Neural progenitor cell (in vitro differentiated cells): ENCODE data around the gene MBD4. TPM values are rescaled to one million over a fixed set of nuclear protein-coding genes. Genes with fewer than 3 reads are reported as not detected.
A peak's percentile ranks its signal among the peaks of the same experiment; 100 is the strongest.

ENCODE experiments used
- DNase-seq: peaks from one replicate; pipeline ENCODE4 v3.0.0-alpha.2; 2016; ENCODE audit warnings: low spot score
- H2AFZ ChIP-seq: fragments of 200-600 bp; sonication (generic); replicated peaks from 2 replicates; pipeline ENCODE4 v1.6.1; 2016; ENCODE audit warnings: antibody characterized with exemption
- H3F3A ChIP-seq: fragments of 200-600 bp; sonication (generic); 2 replicates; pipeline ENCODE4 v1.6.1; 2016; ENCODE audit warnings: antibody characterized with exemption, low read depth
- H3K27ac ChIP-seq: fragments of 200-600 bp; sonication (generic); 2 replicates; pipeline ENCODE4 v1.5.1; 2016; ENCODE audit warnings: mild to moderate bottlenecking
- H3K27me3 ChIP-seq: fragments of 200-600 bp; sonication (generic); 2 replicates; pipeline ENCODE4 v1.6.1; 2016; ENCODE audit warnings: mild to moderate bottlenecking, moderate library complexity
- H3K36me3 ChIP-seq: fragments of 200-600 bp; sonication (generic); 2 replicates; pipeline ENCODE4 v1.5.1; 2016
- H3K4me1 ChIP-seq: fragments of 200-600 bp; sonication (generic); 2 replicates; pipeline ENCODE4 v1.6.1; 2016; ENCODE audit warnings: mixed run types
- H3K4me2 ChIP-seq: fragments of 200-600 bp; sonication (generic); 2 replicates; pipeline ENCODE4 v1.6.1; 2016
- H3K4me3 ChIP-seq: fragments of 200-600 bp; sonication (generic); 2 replicates; pipeline ENCODE4 v1.5.1; 2016
- H3K79me2 ChIP-seq: fragments of 200-600 bp; sonication (generic); 2 replicates; pipeline ENCODE4 v1.6.1; 2016; ENCODE audit warnings: low read depth
- H3K9ac ChIP-seq: fragments of 200-600 bp; sonication (generic); 2 replicates; pipeline ENCODE4 v1.6.1; 2016
- H3K9me3 ChIP-seq: fragments of 200-600 bp; sonication (generic); 2 replicates; pipeline ENCODE4 v1.5.1; 2016; ENCODE audit warnings: low read depth
- H4K20me1 ChIP-seq: fragments of 200-600 bp; sonication (generic); 2 replicates; pipeline ENCODE4 v1.6.1; 2016; ENCODE audit warnings: low read depth
- H3K27ac Mint-ChIP-seq: 3 replicates; pipeline ENCODE4 v1.8.0; 2021; ENCODE audit warnings: mixed read lengths
- H3K27me3 Mint-ChIP-seq: 2 replicates; pipeline ENCODE4 v1.8.0; 2022; ENCODE audit warnings: low read depth, mild to moderate bottlenecking, inconsistent platforms, moderate library complexity, mixed read lengths; ENCODE audit not compliant: insufficient read depth
- H3K36me3 Mint-ChIP-seq: 3 replicates; pipeline ENCODE4 v1.8.0; 2021; ENCODE audit warnings: mixed read lengths
- H3K4me1 Mint-ChIP-seq: 3 replicates; pipeline ENCODE4 v1.8.0; 2021; ENCODE audit warnings: mixed read lengths
- H3K4me3 Mint-ChIP-seq: 3 replicates; pipeline ENCODE4 v1.8.0; 2021; ENCODE audit warnings: mild to moderate bottlenecking, moderate library complexity, mixed read lengths
- H3K9me3 Mint-ChIP-seq: 3 replicates; pipeline ENCODE4 v1.8.0; 2020; ENCODE audit warnings: mixed read lengths
- CTCF ChIP-seq: fragments of 200-600 bp; sonication (generic); IDR thresholded peaks from 2 replicates; pipeline ENCODE4 v1.5.1; 2017; ENCODE audit warnings: antibody characterized with exemption, mild to moderate bottlenecking
- EZH2 ChIP-seq: fragments of 200-600 bp; sonication (generic); IDR thresholded peaks from 2 replicates; pipeline ENCODE4 v1.6.1; 2017; ENCODE audit warnings: antibody characterized with exemption, mild to moderate bottlenecking, moderate library complexity
- EZH2phosphoT487 ChIP-seq: fragments of 200-600 bp; sonication (generic); IDR thresholded peaks from 2 replicates; pipeline ENCODE4 v1.6.1; 2017; ENCODE audit warnings: antibody characterized with exemption
- total RNA-seq: library from RNA; depleted of rRNA; stranded (reverse); fragments of >200 nt; gene quantifications from 2 replicates; pipeline ENCODE4 v1.2.3, GENCODE V29; 2015; ENCODE audit warnings: low replicate concordance

MBD4 gene
- total RNA-seq, 1 donor from 2014 or later: 46.3 TPM

DNA sequence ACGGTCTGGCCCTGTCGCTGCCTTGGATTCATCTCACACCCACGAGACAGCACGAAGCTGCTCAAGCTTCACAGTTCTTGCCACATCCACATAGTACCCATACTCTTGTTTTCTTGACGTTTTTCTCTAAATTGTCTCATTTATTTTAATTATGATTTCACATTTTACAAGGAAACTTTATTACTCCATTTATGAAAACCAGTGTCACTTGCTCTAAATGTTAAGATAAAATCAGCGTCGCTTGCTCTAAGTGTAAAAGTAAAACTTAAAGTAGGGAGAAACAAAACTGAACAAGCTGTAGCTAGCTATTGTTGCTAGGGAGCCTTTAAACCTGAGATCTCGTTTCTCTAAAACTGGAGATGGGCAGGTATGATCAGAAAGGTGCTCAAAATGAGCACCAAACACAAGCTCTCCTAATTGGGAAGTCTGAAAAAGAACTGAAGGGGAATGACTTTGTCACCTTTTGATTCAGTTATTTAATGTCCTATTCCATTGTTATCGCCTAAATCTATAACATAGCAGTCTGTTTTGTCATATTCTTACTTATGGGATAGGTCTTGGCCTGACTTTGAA lies 956 bp upstream of the MBD4 start:
- H3K79me2 ChIP-seq: peaks cover 55% of the 10 kb centered on the region
- peaks cover 7% of the 10 kb centered on the region for H3K27me3 Mint-ChIP-seq
- peak overlapping the region; percentile 99 for H3K27ac Mint-ChIP-seq
- no peak for DNase-seq
- H3K4me3 Mint-ChIP-seq: peak overlapping the region; percentile 97
- H3K9me3 Mint-ChIP-seq: no peaks in the 10 kb centered on the region
- H3K4me1 Mint-ChIP-seq: peaks cover 42% of the 10 kb centered on the region
- peak overlapping the region; percentile 90 for H2AFZ ChIP-seq
- H3K36me3 Mint-ChIP-seq: peaks cover 18% of the 10 kb centered on the region
- H3K27me3 ChIP-seq: no peaks in the 10 kb centered on the region
- H3K4me2 ChIP-seq: peak overlapping the region; percentile 84
- no peaks in the 10 kb centered on the region for H3K9me3 ChIP-seq
- peaks cover 34% of the 10 kb centered on the region for H3K4me1 ChIP-seq
- peak overlapping the region; percentile 72 for H3K4me3 ChIP-seq
- peaks cover 27% of the 10 kb centered on the region for H3F3A ChIP-seq
- H3K36me3 ChIP-seq: peaks cover 5% of the 10 kb centered on the region
- peak overlapping the region; percentile 41 for H3K9ac ChIP-seq
- H3K27ac ChIP-seq: peak overlapping the region; percentile 29
- TF ChIP-seq EZH2phosphoT487 (no peak), CTCF (no peak), EZH2 (no peak)
- no peaks in the 10 kb centered on the region for H4K20me1 ChIP-seq

DNA sequence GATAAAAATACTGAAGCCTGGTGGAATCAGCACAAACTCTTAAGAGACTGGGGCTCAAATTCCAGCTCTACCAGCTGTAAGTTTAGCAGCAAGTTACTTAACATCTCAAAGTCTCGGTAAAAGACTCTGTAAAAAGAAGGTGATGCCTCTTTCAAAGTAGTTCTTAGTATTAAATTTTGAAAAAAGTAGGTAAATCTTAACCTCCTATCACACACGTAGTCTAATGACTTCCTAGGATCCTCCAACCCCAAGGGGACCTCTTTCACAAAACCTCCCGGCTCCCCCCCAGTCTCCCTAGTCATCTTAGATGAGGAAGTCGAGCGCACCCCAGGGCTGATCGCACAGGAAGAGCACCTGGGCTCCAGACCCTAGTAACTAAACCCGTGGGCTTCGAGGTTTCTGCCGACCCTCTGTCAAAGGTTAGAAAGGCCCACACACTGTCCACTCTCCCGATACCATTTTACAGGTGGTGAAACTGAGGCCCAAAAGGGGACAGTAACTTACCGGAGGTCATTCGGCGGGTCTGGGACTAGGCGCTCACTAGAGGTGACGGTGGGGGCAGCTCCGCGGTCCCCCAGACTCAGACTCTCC lies 427 bp downstream of the MBD4 start:
- Histone ChIP-seq H4K20me1 (no peaks in the 10 kb centered on the region), H3K4me3 (peak overlapping the region; percentile 72), H3K79me2 (peaks cover 57% of the 10 kb centered on the region), H3K27ac (peak overlapping the region; percentile 11), H3K9me3 (no peaks in the 10 kb centered on the region), H3K9ac (peak overlapping the region; percentile 70), H2AFZ (peak overlapping the region; percentile 66), H3F3A (peaks cover 27% of the 10 kb centered on the region), H3K27me3 (no peaks in the 10 kb centered on the region), H3K36me3 (peaks cover 11% of the 10 kb centered on the region), H3K4me2 (peak overlapping the region; percentile 94), H3K4me1 (peaks cover 34% of the 10 kb centered on the region)
- Mint-ChIP-seq H3K27me3 (peaks cover 7% of the 10 kb centered on the region), H3K9me3 (no peaks in the 10 kb centered on the region), H3K4me3 (peak overlapping the region; percentile 97), H3K36me3 (peaks cover 18% of the 10 kb centered on the region), H3K4me1 (peaks cover 50% of the 10 kb centered on the region), H3K27ac (peak overlapping the region; percentile 99)
- TF ChIP-seq EZH2 (no peak), EZH2phosphoT487 (no peak), CTCF (peak; percentile 5)
- DNase-seq: peak; percentile 63

DNA sequence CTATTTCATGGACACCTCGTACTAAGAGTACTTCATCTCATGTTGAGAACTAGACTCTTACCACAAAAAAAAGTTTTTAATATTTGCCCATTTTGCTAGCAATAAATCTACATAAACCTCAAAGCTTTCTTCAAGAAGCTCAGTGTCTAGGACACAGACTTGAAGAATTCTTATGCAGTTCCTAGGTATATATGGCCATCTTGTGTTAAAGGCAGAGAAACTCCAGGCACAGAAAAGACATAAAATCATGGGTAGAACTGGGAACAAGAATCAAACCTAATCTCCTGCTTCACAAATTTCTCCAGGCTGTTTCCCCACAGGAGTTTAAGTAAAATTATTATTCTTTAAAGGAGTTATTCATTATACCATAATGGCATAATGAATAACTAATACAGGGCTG lies 4.4 kb downstream of the MBD4 start:
- H3K27ac ChIP-seq: no peak overlapping the region
- H4K20me1 ChIP-seq: no peaks in the 10 kb centered on the region
- H3K36me3 ChIP-seq: peaks cover 26% of the 10 kb centered on the region
- Mint-ChIP-seq H3K27me3 (peaks cover 4% of the 10 kb centered on the region), H3K4me3 (no peak overlapping the region), H3K4me1 (peaks cover 23% of the 10 kb centered on the region), H3K9me3 (no peaks in the 10 kb centered on the region), H3K27ac (no peak overlapping the region), H3K36me3 (peaks cover 33% of the 10 kb centered on the region)
- H3K4me2 ChIP-seq: no peak overlapping the region
- peaks cover 30% of the 10 kb centered on the region for H3F3A ChIP-seq
- H3K27me3 ChIP-seq: no peaks in the 10 kb centered on the region
- peaks cover 44% of the 10 kb centered on the region for H3K79me2 ChIP-seq
- no peak overlapping the region for H3K4me3 ChIP-seq
- no peak overlapping the region for H2AFZ ChIP-seq
- DNase-seq: no peak
- peaks cover 11% of the 10 kb centered on the region for H3K4me1 ChIP-seq
- peak overlapping the region; percentile 17 for H3K9ac ChIP-seq
- TF ChIP-seq EZH2: no peak
- TF ChIP-seq CTCF: no peak
- TF ChIP-seq EZH2phosphoT487: no peak
- no peaks in the 10 kb centered on the region for H3K9me3 ChIP-seq
